Parathyroid adenoma (tissue), 2 donors: ENCODE data around the gene KANK4.

ENCODE experiments used
- H2AFZ ChIP-seq: fragments of 300-600 bp; sonication (generic); one replicate; pipeline ENCODE4 v1.7.0; 2017; ENCODE audit warnings: antibody characterized with exemption, mild to moderate bottlenecking
- H3K27ac ChIP-seq: fragments of 300-600 bp; sonication (generic); one replicate; pipeline ENCODE4 v1.7.0; 2017
- H3K27me3 ChIP-seq: fragments of 300-600 bp; sonication (generic); one replicate; pipeline ENCODE4 v1.7.0; 2017; ENCODE audit warnings: low read length; ENCODE audit not compliant: control insufficient read depth, insufficient read depth
- H3K36me3 ChIP-seq: fragments of 300-600 bp; sonication (generic); one replicate; pipeline ENCODE4 v1.7.0; 2017; ENCODE audit warnings: low read length; ENCODE audit not compliant: control insufficient read depth, insufficient read depth
- H3K4me1 ChIP-seq: fragments of 300-600 bp; sonication (generic); one replicate; pipeline ENCODE4 v1.7.0; 2017; ENCODE audit warnings: control low read depth
- H3K4me2 ChIP-seq: fragments of 300-600 bp; sonication (generic); one replicate; pipeline ENCODE4 v1.7.0; 2017; ENCODE audit warnings: low read length
- H3K4me3 ChIP-seq: fragments of 300-600 bp; sonication (generic); one replicate; pipeline ENCODE4 v1.7.0; 2017; ENCODE audit warnings: low read depth, low read length
- H3K79me2 ChIP-seq: fragments of 300-600 bp; sonication (generic); one replicate; pipeline ENCODE4 v1.7.0; 2017; ENCODE audit warnings: control low read depth
- H3K9ac ChIP-seq: fragments of 300-600 bp; sonication (generic); one replicate; pipeline ENCODE4 v1.7.0; 2017; ENCODE audit warnings: mild to moderate bottlenecking
- H3K9me3 ChIP-seq: fragments of 300-600 bp; sonication (generic); one replicate; pipeline ENCODE4 v1.7.0; 2017; ENCODE audit warnings: low read length; ENCODE audit not compliant: control insufficient read depth
- TF ChIP-seq, protein P1 (sequence below): fragments of 300-600 bp; sonication (generic); IDR thresholded peaks from one replicate; pipeline ENCODE4 v1.7.0; 2017; ENCODE audit warnings: antibody characterized with exemption, mild to moderate bottlenecking
- donor health status: primary hyperparathyroidism.

KANK4 gene

DNA sequence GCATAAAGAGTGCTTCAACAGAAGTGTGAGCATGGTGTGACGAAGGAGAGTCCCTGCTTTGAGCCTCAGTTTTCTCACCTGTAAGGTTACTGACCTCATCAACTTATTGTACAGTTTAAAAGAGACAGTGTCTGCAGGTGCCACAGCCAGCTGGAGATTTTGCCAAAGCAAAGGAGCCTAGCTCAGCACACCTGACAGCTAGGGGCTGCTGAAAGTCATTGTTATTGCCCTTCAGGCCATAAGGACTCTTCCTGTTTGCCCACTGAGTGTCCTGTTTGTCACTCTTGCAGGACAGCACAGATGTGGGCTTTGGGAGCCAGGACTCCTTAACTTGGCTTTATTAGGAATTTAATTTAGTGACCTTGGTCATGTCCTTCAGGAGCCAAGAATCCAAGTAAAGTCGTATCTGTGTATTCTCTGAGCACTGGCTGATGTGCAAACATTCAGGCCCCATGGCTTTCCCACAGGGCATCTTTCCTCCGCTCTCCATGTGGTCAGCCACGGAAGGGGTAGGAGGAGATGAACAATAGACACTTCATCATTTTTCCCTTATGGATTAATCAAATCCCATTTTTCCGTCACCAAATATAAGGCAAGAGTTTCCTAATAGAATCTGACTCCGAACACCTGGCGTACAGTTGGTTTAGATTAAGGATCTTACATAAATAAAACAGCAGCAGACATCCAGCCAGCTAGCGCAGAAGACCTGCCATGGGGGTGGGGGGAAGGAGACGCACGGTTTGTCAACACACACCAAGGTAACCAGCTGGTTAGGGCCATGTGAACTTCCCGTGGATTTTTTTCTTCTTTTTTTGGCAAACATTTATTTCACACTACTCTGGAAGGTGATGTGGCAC is 43.1 kb upstream of the KANK4 start:
- TF ChIP-seq, protein P1, sequence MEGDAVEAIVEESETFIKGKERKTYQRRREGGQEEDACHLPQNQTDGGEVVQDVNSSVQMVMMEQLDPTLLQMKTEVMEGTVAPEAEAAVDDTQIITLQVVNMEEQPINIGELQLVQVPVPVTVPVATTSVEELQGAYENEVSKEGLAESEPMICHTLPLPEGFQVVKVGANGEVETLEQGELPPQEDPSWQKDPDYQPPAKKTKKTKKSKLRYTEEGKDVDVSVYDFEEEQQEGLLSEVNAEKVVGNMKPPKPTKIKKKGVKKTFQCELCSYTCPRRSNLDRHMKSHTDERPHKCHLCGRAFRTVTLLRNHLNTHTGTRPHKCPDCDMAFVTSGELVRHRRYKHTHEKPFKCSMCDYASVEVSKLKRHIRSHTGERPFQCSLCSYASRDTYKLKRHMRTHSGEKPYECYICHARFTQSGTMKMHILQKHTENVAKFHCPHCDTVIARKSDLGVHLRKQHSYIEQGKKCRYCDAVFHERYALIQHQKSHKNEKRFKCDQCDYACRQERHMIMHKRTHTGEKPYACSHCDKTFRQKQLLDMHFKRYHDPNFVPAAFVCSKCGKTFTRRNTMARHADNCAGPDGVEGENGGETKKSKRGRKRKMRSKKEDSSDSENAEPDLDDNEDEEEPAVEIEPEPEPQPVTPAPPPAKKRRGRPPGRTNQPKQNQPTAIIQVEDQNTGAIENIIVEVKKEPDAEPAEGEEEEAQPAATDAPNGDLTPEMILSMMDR: no peak
- no peaks in the 10 kb centered on the region for H3K9me3 ChIP-seq
- H3K36me3 ChIP-seq: no peaks in the 10 kb centered on the region
- H2AFZ ChIP-seq: no peak overlapping the region
- no peaks in the 10 kb centered on the region for H3K4me1 ChIP-seq
- no peak overlapping the region for H3K27ac ChIP-seq
- H3K4me2 ChIP-seq: no peak overlapping the region
- H3K9ac ChIP-seq: no peak overlapping the region
- H3K79me2 ChIP-seq: no peaks in the 10 kb centered on the region
- no peaks in the 10 kb centered on the region for H3K27me3 ChIP-seq
- no peak overlapping the region for H3K4me3 ChIP-seq

DNA sequence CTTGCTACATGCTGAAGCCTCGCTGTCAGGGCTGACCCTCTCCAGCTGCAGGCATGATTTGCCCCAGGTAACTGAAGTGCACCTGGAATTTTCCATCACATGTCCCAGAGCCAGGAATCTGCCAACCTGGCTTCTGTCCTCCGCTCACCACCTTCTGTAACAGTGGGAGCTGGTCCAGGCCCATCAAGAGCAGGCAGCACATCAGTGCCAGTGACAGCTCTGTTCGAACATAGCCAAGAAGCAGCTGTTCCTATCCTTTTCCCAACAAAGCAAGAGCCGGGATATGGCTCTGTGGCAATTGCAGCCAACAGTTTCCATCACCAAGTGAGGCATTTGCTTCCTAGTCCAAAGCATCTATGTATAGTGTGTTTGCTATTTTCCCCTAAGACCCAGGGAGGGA is 42.2 kb upstream of the KANK4 start:
- TF ChIP-seq, protein P1: no peak
- Histone ChIP-seq H3K4me2 (no peak overlapping the region), H3K27ac (no peak overlapping the region), H3K9me3 (no peaks in the 10 kb centered on the region), H3K36me3 (no peaks in the 10 kb centered on the region), H3K79me2 (no peaks in the 10 kb centered on the region), H3K4me1 (no peaks in the 10 kb centered on the region), H3K9ac (no peak overlapping the region), H2AFZ (no peak overlapping the region), H3K27me3 (no peaks in the 10 kb centered on the region), H3K4me3 (no peak overlapping the region)

DNA sequence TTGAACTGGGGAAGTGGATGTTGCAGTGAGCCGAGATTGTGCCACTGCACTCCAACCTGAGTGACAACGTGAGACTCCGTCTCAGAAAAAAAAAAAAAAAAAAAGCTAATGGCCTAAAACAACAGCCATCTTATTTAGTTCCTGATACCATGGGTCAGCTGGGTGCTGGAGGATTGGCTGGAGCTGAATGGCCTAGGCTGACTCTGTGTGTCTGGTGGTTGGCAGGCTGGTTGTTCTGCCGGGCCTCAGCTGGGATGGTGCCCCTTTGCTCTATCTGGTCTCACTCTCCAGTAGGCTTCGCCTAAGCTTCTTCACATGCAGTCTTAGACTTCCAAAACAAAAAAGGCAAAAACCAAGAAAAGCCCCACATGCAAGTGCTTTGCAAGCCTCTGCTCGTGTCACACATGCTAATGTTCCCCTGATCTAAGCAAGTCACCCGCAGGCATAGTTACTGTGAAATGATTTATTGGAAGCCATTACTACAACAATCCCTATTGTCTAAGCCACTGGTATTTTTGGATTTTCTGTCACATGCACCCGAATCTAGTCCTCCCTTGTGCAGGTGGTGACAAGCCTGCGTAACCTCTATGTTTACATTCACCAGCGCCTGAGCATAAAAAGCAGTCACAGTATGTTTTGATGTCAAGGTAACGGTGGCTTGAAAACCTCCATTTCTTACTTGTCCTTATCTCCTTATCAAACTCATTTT is 39.6 kb upstream of the KANK4 start:
- TF ChIP-seq, protein P1: no peak
- peak overlapping the region; percentile 2 for H3K4me2 ChIP-seq
- H3K4me1 ChIP-seq: no peaks in the 10 kb centered on the region
- H3K36me3 ChIP-seq: no peaks in the 10 kb centered on the region
- H3K4me3 ChIP-seq: no peak overlapping the region
- H3K9ac ChIP-seq: no peak overlapping the region
- no peaks in the 10 kb centered on the region for H3K79me2 ChIP-seq
- H2AFZ ChIP-seq: peak overlapping the region; percentile 22
- no peaks in the 10 kb centered on the region for H3K27me3 ChIP-seq
- no peaks in the 10 kb centered on the region for H3K9me3 ChIP-seq
- H3K27ac ChIP-seq: no peak overlapping the region

DNA sequence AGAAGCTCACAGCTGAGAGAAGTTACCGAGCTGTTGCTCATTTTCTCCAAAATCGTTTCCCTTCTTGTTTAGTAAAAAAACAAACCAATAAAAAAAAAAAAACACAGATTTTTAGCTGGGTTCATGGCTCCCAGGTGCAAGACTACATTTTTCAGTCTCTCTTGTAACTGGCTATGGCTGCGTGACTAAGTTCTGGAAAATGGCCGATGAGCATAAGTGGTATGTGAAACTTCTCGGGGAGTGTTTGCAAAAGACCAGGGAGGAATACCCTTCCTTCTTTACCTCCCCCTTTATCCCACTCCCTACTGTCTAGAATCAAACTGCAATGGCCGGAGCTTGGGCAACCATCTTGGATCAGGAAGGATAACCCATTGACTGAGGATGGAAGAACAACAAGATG is 38.7 kb upstream of the KANK4 start:
- H3K27me3 ChIP-seq: no peaks in the 10 kb centered on the region
- no peak overlapping the region for H3K27ac ChIP-seq
- H3K36me3 ChIP-seq: no peaks in the 10 kb centered on the region
- no peak overlapping the region for H3K4me3 ChIP-seq
- TF ChIP-seq, protein P1: no peak
- no peak overlapping the region for H3K4me2 ChIP-seq
- no peak overlapping the region for H3K9ac ChIP-seq
- no peaks in the 10 kb centered on the region for H3K4me1 ChIP-seq
- H3K9me3 ChIP-seq: no peaks in the 10 kb centered on the region
- H3K79me2 ChIP-seq: no peaks in the 10 kb centered on the region
- H2AFZ ChIP-seq: no peak overlapping the region
